Measurements from ENCODE around the gene USP13.

- no peak for TF ChIP-seq CTCF (IDR thresholded peaks at IDR 0.05)
- TF ChIP-seq POLR2A (IDR thresholded peaks at IDR 0.05) = no peak
Measured at GRCh38 chr3:179703816-179704215, 51.0 kb downstream of the USP13 start.
